ENCODE results near the gene SH3BGRL2.

The SH3BGRL2 gene

DNA sequence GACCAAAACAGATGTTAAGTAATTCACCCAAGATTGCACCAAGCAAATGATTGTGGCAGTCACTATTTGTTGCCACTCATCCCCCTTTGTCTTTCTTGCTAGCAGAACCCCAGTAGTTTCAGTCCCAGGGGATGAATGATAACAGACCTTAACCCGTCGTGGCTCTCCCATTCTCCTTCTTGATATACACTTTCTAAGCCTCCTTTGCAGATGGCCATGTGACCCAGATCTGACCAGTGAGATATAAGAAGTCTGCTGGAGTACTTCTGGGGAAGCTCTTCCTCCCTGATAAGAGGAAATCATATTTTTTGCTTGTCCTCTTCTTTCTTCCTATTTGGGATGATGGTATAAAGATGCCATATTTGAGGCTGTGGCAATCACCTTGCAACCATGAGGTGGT is 9.6 kb upstream of the SH3BGRL2 start:
- DNase-seq (ENCODE audit: low spot score in 2 of 2), result no peak
- Mint-ChIP-seq H3K4me1 (no peaks in the 10 kb centered on the region), H3K27me3 (peaks cover 10% of the 10 kb centered on the region), H3K36me3 (ENCODE audit: insufficient read depth) (peaks cover 2% of the 10 kb centered on the region), H3K27ac (ENCODE audit: low read depth) (no peak overlapping the region), H3K9me3 (no peaks in the 10 kb centered on the region), H3K4me3 (no peak overlapping the region)
- ATAC-seq (replicated peaks; ENCODE audit: extremely low read depth, poor library complexity, severe bottlenecking), result no peak

DNA sequence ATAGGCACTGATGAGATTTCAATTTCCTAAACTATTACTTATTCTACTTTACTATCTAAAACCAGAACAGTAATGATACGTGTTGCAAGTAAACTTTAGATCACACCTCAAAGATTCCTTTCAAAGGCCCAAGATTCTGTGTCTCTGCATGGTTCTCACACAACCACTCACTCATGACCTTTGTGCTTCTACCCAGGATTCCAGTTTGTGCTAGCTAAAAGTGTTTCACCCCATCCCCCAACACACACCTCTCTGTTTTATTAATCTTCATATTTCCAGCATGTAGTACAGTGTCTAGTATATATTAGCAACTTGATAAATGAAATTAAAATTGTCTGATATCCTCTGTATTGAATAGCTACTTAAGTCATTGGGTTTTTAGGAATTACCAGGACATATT is 8.8 kb upstream of the SH3BGRL2 start:
- no peaks in the 10 kb centered on the region for H3K36me3 Mint-ChIP-seq (ENCODE audit: insufficient read depth)
- peaks cover 10% of the 10 kb centered on the region for H3K27me3 Mint-ChIP-seq
- no peaks in the 10 kb centered on the region for H3K4me1 Mint-ChIP-seq
- H3K9me3 Mint-ChIP-seq, result no peaks in the 10 kb centered on the region
- H3K4me3 Mint-ChIP-seq, result no peak overlapping the region
- DNase-seq (ENCODE audit: low spot score in 2 of 2) (no peak), ATAC-seq (replicated peaks; ENCODE audit: extremely low read depth, poor library complexity, severe bottlenecking) (no peak)
- H3K27ac Mint-ChIP-seq (ENCODE audit: low read depth), result no peak overlapping the region

DNA sequence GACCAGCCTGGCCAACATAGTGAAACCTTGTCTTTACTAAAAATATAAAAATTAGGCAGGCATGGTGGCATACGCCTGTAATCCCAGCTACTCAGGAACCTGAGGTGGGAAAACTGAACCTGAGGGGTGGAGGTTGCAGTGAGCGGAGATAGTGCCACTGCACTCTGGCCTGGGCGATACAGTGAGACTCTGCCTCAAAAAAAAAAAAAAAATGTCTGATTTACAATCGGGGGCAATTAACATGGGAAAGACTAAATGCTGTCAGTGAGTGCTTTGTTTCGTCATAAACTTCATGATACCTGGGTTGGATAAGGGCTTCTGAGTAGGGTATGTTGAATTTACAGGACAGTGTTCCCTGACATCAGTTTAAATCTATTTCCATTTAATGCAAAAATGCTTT is 8.0 kb upstream of the SH3BGRL2 start:
- DNase-seq (ENCODE audit: low spot score in 2 of 2) (no peak), ATAC-seq (replicated peaks; ENCODE audit: extremely low read depth, poor library complexity, severe bottlenecking) (no peak)
- no peak overlapping the region for H3K4me3 Mint-ChIP-seq
- H3K27ac Mint-ChIP-seq (ENCODE audit: low read depth), result no peak overlapping the region
- H3K27me3 Mint-ChIP-seq, result peaks cover 10% of the 10 kb centered on the region
- no peaks in the 10 kb centered on the region for H3K4me1 Mint-ChIP-seq
- no peaks in the 10 kb centered on the region for H3K36me3 Mint-ChIP-seq (ENCODE audit: insufficient read depth)
- no peaks in the 10 kb centered on the region for H3K9me3 Mint-ChIP-seq

DNA sequence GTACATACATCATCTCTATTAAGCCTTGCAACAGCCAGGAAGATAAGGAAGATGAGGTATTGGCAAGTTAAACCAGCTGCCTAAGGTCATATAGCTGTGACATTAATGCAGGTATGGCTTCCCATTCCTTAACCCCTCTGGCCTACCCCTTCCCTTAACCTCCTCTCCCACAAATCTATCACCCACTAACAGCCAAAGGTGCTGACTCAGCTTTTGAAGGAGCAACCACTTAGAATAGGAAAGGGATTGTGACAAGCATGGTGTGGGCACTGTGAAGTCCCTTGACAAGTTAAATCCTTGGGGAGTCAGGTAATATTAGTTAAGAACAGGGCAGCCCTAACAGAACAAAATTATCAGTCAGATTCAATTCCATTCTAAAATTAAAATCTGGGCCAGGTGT is 5.4 kb upstream of the SH3BGRL2 start:
- ATAC-seq (replicated peaks; ENCODE audit: extremely low read depth, poor library complexity, severe bottlenecking) (no peak), DNase-seq (ENCODE audit: low spot score in 2 of 2) (no peak)
- Mint-ChIP-seq H3K27me3 (peaks cover 22% of the 10 kb centered on the region), H3K27ac (ENCODE audit: low read depth) (no peak overlapping the region), H3K4me1 (peaks cover under 1% of the 10 kb centered on the region), H3K36me3 (ENCODE audit: insufficient read depth) (no peaks in the 10 kb centered on the region), H3K9me3 (no peaks in the 10 kb centered on the region), H3K4me3 (no peak overlapping the region)

DNA sequence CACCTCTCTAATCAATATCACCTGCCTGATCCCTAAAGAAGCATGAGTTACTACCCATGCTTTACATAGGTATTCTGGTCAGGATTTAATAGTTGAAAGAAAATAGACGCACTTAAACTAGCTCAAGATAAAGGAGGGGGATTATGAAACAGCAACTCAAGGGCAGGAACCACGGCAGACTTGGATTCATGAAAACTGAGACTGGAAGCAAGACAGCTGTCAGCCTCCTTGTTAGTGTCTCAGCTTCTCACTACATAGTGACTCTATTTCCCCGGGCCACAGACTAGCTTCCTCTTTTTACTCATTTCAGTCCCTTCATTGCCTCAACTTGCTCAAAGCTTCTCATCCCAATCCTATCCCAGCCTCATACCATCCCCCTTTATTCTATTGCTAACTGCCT is 4.3 kb upstream of the SH3BGRL2 start:
- H3K27me3 Mint-ChIP-seq, result peaks cover 31% of the 10 kb centered on the region
- ATAC-seq (replicated peaks; ENCODE audit: extremely low read depth, poor library complexity, severe bottlenecking) (no peak), DNase-seq (ENCODE audit: low spot score in 2 of 2) (no peak)
- no peaks in the 10 kb centered on the region for H3K36me3 Mint-ChIP-seq (ENCODE audit: insufficient read depth)
- no peak overlapping the region for H3K4me3 Mint-ChIP-seq
- H3K4me1 Mint-ChIP-seq, result peaks cover 8% of the 10 kb centered on the region
- no peak overlapping the region for H3K27ac Mint-ChIP-seq (ENCODE audit: low read depth)
- no peaks in the 10 kb centered on the region for H3K9me3 Mint-ChIP-seq

DNA sequence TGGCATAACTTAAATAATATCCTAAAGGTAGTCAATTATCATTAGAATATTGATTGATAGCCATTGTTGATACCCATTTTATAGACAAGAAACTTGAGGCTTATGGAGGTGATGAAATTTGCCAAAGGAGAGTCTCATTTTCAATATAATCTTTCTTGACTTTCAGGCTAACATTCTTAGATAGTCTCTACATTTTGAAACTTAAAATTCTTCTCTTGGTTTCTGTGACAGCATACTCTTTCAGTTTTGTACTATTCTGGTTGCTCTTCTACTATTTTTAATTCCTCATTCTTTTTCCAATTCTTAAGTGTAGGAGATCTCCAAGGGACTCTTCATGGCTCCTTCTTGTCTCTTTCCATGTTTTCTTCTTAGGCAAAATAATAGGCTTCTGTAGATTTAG is 3.7 kb upstream of the SH3BGRL2 start:
- peaks cover 36% of the 10 kb centered on the region for H3K27me3 Mint-ChIP-seq
- peaks cover 10% of the 10 kb centered on the region for H3K4me1 Mint-ChIP-seq
- DNase-seq (ENCODE audit: low spot score in 2 of 2) (no peak), ATAC-seq (replicated peaks; ENCODE audit: extremely low read depth, poor library complexity, severe bottlenecking) (no peak)
- H3K27ac Mint-ChIP-seq (ENCODE audit: low read depth), result no peak overlapping the region
- no peaks in the 10 kb centered on the region for H3K36me3 Mint-ChIP-seq (ENCODE audit: insufficient read depth)
- H3K9me3 Mint-ChIP-seq, result no peaks in the 10 kb centered on the region
- H3K4me3 Mint-ChIP-seq, result no peak overlapping the region

DNA sequence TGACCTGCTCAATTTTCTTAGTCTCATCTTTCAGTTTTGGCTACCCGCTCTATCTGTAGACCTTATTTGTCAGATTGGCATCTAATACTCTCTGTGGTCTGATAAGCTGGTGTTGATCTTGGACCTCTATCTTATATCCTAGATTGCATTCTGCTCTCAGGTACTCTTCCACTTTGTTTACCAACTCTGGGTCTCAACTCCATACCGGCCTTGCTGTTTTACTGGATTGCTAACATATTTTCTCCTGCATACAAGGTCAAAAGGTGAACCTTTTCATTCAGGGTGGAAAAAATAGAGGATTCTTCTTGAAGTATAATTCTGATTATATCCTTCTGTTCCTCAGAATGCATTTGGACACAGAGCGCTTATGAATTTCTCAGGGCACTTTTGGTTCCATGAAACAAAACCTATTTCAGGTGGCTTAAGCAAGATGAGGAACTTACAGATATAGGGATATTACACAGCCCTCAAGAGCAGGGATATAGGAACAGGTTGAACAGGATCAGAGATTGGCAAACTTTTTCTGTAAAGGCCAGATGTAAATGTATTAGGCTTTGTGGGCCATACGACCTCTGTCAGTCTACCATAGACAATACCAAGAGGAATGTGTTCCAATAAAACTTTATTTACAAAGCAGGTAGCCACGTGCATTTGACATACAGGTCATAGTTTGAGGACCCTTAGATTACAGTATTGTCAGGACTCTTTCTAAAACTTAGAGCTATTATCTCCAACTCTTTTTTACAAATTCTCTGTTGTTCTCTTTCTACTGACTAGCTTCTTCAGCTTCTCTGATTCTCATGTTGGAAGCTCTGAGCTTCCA is 2.5 kb upstream of the SH3BGRL2 start:
- no peak for ATAC-seq (replicated peaks; ENCODE audit: extremely low read depth, poor library complexity, severe bottlenecking)
- Mint-ChIP-seq H3K4me3 (no peak overlapping the region), H3K36me3 (ENCODE audit: insufficient read depth) (no peaks in the 10 kb centered on the region), H3K4me1 (peaks cover 10% of the 10 kb centered on the region), H3K9me3 (no peaks in the 10 kb centered on the region), H3K27ac (ENCODE audit: low read depth) (no peak overlapping the region), H3K27me3 (peaks cover 40% of the 10 kb centered on the region)
- DNase-seq (ENCODE audit: low spot score in 2 of 2), result no peak

DNA sequence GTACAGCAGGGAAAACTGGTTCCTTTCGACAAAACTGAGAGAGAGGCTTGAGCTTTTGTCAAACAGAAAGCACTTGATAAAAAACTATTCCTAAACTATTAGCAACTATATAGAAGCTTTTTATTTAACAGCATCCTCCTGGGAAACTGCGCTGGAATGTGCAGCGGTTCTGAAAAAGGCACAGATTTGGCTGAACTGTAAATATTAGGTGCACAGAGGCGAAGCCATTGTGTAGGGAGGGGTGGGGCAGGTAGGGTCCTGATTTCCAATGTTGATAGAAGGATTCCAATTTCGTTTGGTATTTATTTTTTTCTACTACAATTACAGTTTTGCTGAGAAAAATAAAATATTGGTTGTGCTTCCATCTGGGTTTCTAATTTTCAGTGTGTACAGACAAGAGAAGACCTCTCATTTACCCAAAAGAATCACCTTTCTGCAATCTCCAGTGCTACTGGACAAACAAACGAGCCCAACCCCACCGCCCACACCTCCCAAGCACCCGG is 698 bp upstream of the SH3BGRL2 start:
- H3K4me3 Mint-ChIP-seq, result peak overlapping the region; percentile 68
- no peak for ATAC-seq (replicated peaks; ENCODE audit: extremely low read depth, poor library complexity, severe bottlenecking)
- no peaks in the 10 kb centered on the region for H3K36me3 Mint-ChIP-seq (ENCODE audit: insufficient read depth)
- H3K27me3 Mint-ChIP-seq, result peaks cover 58% of the 10 kb centered on the region
- peaks cover 10% of the 10 kb centered on the region for H3K4me1 Mint-ChIP-seq
- no peak for DNase-seq (ENCODE audit: low spot score in 2 of 2)
- no peak overlapping the region for H3K27ac Mint-ChIP-seq (ENCODE audit: low read depth)
- H3K9me3 Mint-ChIP-seq, result no peaks in the 10 kb centered on the region

DNA sequence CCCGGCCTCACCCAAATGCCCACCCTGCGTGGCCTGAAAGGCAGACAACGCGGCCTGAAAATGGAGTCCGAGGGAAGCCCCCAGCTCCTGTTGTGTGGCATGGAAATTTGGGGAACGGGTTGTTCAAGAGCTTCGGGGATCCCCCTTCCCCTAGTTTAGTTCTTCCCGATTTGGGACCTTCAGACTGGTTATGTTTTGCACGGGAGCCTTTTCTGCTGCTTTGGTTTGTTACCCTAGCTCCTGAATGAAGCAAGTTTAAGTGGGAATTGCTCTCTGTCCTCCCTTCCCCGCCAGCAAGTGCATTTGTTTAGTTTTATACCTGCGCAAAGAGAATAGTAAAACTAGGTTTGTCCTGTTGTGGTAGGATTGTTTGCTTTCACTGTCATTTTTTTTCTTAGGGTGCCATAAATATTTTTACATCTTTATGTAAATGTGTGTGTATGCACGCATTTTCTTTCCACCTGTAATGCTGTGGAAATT is 604 bp downstream of the SH3BGRL2 start:
- no peak overlapping the region for H3K27ac Mint-ChIP-seq (ENCODE audit: low read depth)
- ATAC-seq (replicated peaks; ENCODE audit: extremely low read depth, poor library complexity, severe bottlenecking) (no peak), DNase-seq (ENCODE audit: low spot score in 2 of 2) (no peak)
- H3K4me1 Mint-ChIP-seq, result peaks cover 10% of the 10 kb centered on the region
- peaks cover 71% of the 10 kb centered on the region for H3K27me3 Mint-ChIP-seq
- H3K36me3 Mint-ChIP-seq (ENCODE audit: insufficient read depth), result no peaks in the 10 kb centered on the region
- H3K9me3 Mint-ChIP-seq, result no peaks in the 10 kb centered on the region
- peak overlapping the region; percentile 68 for H3K4me3 Mint-ChIP-seq

DNA sequence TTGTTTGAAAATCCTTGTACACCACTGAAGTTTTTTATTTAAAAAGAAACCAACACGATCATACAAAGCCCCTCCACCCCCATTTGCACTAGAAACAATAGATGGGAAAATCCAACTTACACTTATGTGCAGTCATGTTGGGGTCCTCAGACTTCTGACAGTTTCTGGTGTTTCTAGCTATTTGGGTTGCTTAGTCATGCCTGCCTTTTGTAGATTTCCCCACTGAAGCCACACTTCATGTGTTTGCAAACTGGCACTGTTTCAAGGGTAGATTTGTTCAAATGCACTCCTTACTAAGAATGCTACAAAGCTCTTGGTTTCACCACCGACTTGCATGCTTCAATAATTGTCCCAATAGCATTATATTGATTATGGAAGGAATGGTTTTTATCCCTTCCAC is 1.5 kb downstream of the SH3BGRL2 start:
- H3K27ac Mint-ChIP-seq (ENCODE audit: low read depth), result no peak overlapping the region
- H3K36me3 Mint-ChIP-seq (ENCODE audit: insufficient read depth), result no peaks in the 10 kb centered on the region
- peaks cover 73% of the 10 kb centered on the region for H3K27me3 Mint-ChIP-seq
- peaks cover 10% of the 10 kb centered on the region for H3K4me1 Mint-ChIP-seq
- H3K9me3 Mint-ChIP-seq, result no peaks in the 10 kb centered on the region
- ATAC-seq (replicated peaks; ENCODE audit: extremely low read depth, poor library complexity, severe bottlenecking) (no peak), DNase-seq (ENCODE audit: low spot score in 2 of 2) (no peak)
- H3K4me3 Mint-ChIP-seq, result no peak overlapping the region

DNA sequence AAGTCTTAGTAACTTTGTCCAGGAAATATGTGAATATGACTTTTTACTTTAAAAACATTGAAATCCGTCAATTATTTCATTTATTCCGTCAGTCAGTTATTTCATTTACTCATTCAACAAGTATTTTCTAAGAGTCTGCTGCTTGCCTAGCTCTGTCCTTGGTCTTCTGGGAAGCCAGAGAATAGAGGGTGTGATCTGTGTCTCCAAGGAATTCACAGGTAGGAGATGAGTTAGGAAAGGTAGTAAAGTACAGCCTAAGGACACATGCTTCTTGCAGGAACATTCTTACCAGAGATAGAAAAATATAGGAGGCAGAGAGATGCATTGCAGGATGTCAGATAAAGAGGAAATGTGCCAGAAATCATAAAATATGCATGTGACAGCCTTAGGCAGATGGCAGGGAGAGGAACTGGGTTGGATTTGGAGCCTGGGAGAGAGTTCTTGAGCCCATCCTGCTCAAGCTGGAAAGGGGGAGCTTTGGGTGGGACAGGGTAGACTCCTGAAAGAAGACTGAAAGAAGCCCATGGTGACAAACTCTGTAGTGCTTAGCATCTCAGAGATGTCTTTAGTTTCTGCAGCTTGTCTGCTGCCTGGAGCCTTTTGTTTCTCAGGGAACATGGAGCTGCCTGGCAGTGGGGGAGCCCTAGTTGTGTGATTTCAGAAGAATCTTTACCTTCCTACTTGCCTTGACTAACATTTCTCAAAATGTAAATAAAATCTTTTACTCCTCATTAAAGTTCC is 3.5 kb downstream of the SH3BGRL2 start:
- H3K4me1 Mint-ChIP-seq, result peaks cover 10% of the 10 kb centered on the region
- H3K27ac Mint-ChIP-seq (ENCODE audit: low read depth), result no peak overlapping the region
- ATAC-seq (replicated peaks; ENCODE audit: extremely low read depth, poor library complexity, severe bottlenecking) (no peak), DNase-seq (ENCODE audit: low spot score in 2 of 2) (no peak)
- H3K9me3 Mint-ChIP-seq, result no peaks in the 10 kb centered on the region
- peaks cover 64% of the 10 kb centered on the region for H3K27me3 Mint-ChIP-seq
- no peak overlapping the region for H3K4me3 Mint-ChIP-seq
- H3K36me3 Mint-ChIP-seq (ENCODE audit: insufficient read depth), result no peaks in the 10 kb centered on the region

DNA sequence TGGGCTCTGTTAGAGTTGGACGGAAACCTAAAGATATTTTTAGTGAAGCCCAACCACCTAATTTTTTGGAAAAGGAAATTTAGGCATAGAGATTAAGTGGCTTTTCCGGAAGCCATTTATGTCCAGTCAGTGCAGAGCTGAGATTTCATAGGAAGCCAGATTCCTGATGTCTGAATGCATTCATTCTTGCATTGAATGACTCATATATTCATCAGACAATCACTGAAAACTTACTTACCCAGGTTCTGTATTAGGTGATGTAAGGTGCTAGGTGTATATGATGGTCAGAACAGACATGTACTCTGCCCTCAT is 4.1 kb downstream of the SH3BGRL2 start:
- Mint-ChIP-seq H3K4me1 (peaks cover 10% of the 10 kb centered on the region), H3K4me3 (no peak overlapping the region), H3K27me3 (peaks cover 59% of the 10 kb centered on the region), H3K9me3 (no peaks in the 10 kb centered on the region), H3K27ac (ENCODE audit: low read depth) (no peak overlapping the region), H3K36me3 (ENCODE audit: insufficient read depth) (no peaks in the 10 kb centered on the region)
- ATAC-seq (replicated peaks; ENCODE audit: extremely low read depth, poor library complexity, severe bottlenecking) (no peak), DNase-seq (ENCODE audit: low spot score in 2 of 2) (no peak)

DNA sequence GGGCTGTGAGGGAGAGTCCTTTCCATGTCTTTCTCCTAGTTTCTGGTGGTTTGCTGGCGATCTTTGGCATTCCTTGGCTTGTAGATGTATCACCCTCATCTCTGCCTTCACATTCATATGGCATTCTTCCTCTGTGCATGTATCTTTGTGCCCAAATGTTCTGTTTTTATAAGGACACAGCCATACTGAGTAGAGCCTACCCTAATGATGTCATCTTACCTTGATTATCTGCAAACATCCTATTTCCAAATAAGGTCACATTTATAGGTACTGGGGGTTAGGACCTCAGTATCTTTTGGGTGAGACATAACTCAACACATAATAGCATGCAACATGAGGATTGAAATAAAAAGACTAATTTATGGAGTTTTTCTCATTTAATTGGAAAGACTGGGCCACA is 5.5 kb downstream of the SH3BGRL2 start:
- peaks cover 58% of the 10 kb centered on the region for H3K27me3 Mint-ChIP-seq
- no peaks in the 10 kb centered on the region for H3K36me3 Mint-ChIP-seq (ENCODE audit: insufficient read depth)
- H3K9me3 Mint-ChIP-seq, result no peaks in the 10 kb centered on the region

More for the DNA sequence above, 5.5 kb downstream of the SH3BGRL2 start:
- H3K4me1 Mint-ChIP-seq, result peaks cover 3% of the 10 kb centered on the region
- ATAC-seq (replicated peaks; ENCODE audit: extremely low read depth, poor library complexity, severe bottlenecking), result no peak
- no peak overlapping the region for H3K27ac Mint-ChIP-seq (ENCODE audit: low read depth)
- DNase-seq (ENCODE audit: low spot score in 2 of 2), result no peak
- H3K4me3 Mint-ChIP-seq, result no peak overlapping the region
